HTERT RPE-1 (cell line): ENCODE results near the gene NLRP5.
"Not testable (repeated sequence)": the region's sequence is repeated elsewhere in the genome, so short reads cannot be mapped to it uniquely, and the experiment has no call there.

Source experiments
- in situ Hi-C: fragments of 300-500 bp; cut with MboI; formaldehyde crosslinking; loops from 4 replicates; pipeline ENCODE4 v1.14.3; 2020; ENCODE audit warnings: low sequenced_read_pairs

NLRP5 gene

GRCh38 chr19:55986487-55986886, at the start of gene NLRP5:
Gene NLRP5, plus strand, starts transcription at chr19:55986775.
- in situ Hi-C loops: no loop called here

GRCh38 chr19:55939206-55939605, 47.4 kb upstream of the NLRP5 start:
- in situ Hi-C loops: no loop called here

GRCh38 chr19:55940306-55940705, 46.3 kb upstream of the NLRP5 start:
- in situ Hi-C loops: no loop called here

- in situ Hi-C loops: no loop called here
These were observed 39.0 kb upstream of the NLRP5 start, which contains the start of gene NLRP8 for GRCh38 chr19:55947532-55947931. Gene NLRP8, plus strand, starts transcription at chr19:55947832.

GRCh38 chr19:55950566-55950965, 36.0 kb upstream of the NLRP5 start:
- in situ Hi-C loops: not testable (repeated sequence)

GRCh38 chr19:55956431-55956830, 30.1 kb upstream of the NLRP5 start:
- in situ Hi-C loops: no loop called here

GRCh38 chr19:55958356-55958755, 28.2 kb upstream of the NLRP5 start:
- in situ Hi-C loops: no loop called here

GRCh38 chr19:55959996-55960675, 26.4 kb upstream of the NLRP5 start:
- in situ Hi-C loops: no loop called here

GRCh38 chr19:55962186-55962585, 24.4 kb upstream of the NLRP5 start:
- in situ Hi-C loops: no loop called here

GRCh38 chr19:55973982-55974381, 12.6 kb upstream of the NLRP5 start:
- in situ Hi-C loops: no loop called here

GRCh38 chr19:55980415-55980814, 6.2 kb upstream of the NLRP5 start:
- in situ Hi-C loops: no loop called here

- in situ Hi-C loops: no loop called here
These were observed 1.3 kb upstream of the NLRP5 start for GRCh38 chr19:55985254-55985653.

- in situ Hi-C loops: no loop called here
These were observed 4.3 kb downstream of the NLRP5 start for GRCh38 chr19:55990831-55991230.

- in situ Hi-C loops: no loop called here
These were observed 6.9 kb downstream of the NLRP5 start for GRCh38 chr19:55993492-55993891.

- in situ Hi-C loops: no loop called here
These were observed 28.2 kb downstream of the NLRP5 start for GRCh38 chr19:56014765-56015164.

GRCh38 chr19:56015756-56016155, 29.2 kb downstream of the NLRP5 start:
- in situ Hi-C loops: no loop called here

- in situ Hi-C loops: not testable (repeated sequence)
These were observed 32.8 kb downstream of the NLRP5 start for GRCh38 chr19:56019325-56019724.

- in situ Hi-C loops: not testable (repeated sequence)
These were observed 33.9 kb downstream of the NLRP5 start for GRCh38 chr19:56020355-56020975.

- in situ Hi-C loops: no loop called here
These were observed 40.2 kb downstream of the NLRP5 start for GRCh38 chr19:56026769-56027168.

- in situ Hi-C loops: no loop called here
These were observed 67.0 kb downstream of the NLRP5 start for GRCh38 chr19:56053596-56053995.

GRCh38 chr19:56066152-56067023, 79.8 kb downstream of the NLRP5 start:
- in situ Hi-C loops: no loop called here

GRCh38 chr19:56069642-56070041, 83.1 kb downstream of the NLRP5 start:
- in situ Hi-C loops: no loop called here
